ENCODE results near the gene ALG9.
A peak's percentile ranks its signal among the peaks of the same experiment; 100 is the strongest.

ALG9 gene

DNA sequence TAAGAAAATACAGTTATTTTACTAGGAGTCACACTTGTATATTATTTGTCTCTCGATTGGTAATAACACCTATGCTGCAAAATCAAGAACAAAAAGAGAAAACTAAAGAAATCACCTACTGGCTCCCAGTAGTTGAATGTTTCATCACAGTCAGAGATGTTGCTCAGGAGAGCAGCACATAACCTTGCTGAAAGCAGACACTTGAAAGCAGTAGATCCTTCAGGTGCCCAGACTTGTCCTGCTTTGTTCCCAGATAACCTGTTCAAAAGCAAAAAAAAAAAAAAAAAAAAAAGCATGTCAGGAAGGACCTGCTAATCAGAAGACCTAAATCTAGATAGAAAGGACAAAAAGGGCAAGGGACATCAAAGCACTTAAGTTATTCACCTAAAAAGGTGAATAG is 1.3 kb downstream of the ALG9 start:
- TF ChIP-seq, protein P1, sequence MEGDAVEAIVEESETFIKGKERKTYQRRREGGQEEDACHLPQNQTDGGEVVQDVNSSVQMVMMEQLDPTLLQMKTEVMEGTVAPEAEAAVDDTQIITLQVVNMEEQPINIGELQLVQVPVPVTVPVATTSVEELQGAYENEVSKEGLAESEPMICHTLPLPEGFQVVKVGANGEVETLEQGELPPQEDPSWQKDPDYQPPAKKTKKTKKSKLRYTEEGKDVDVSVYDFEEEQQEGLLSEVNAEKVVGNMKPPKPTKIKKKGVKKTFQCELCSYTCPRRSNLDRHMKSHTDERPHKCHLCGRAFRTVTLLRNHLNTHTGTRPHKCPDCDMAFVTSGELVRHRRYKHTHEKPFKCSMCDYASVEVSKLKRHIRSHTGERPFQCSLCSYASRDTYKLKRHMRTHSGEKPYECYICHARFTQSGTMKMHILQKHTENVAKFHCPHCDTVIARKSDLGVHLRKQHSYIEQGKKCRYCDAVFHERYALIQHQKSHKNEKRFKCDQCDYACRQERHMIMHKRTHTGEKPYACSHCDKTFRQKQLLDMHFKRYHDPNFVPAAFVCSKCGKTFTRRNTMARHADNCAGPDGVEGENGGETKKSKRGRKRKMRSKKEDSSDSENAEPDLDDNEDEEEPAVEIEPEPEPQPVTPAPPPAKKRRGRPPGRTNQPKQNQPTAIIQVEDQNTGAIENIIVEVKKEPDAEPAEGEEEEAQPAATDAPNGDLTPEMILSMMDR (conservative IDR thresholded peaks at IDR 0.05; ENCODE audit: low read depth): no peak
- ChIA-PET POLR2A (ENCODE audit: low non-redundant PET) (no interaction called here), CTCF (interaction anchor here (0.7 to 2.9 kb wide), 5 partner anchors 47 to 751 kb away, joined by 3 to 15 read pairs (median 4); no protein-coding TSS in a partner anchor)
- DNase-seq (ENCODE audit: low spot score): no peak
- H3K27ac ChIP-seq: peak overlapping the region; percentile 37; the same call in 1 of the 2 replicates

DNA sequence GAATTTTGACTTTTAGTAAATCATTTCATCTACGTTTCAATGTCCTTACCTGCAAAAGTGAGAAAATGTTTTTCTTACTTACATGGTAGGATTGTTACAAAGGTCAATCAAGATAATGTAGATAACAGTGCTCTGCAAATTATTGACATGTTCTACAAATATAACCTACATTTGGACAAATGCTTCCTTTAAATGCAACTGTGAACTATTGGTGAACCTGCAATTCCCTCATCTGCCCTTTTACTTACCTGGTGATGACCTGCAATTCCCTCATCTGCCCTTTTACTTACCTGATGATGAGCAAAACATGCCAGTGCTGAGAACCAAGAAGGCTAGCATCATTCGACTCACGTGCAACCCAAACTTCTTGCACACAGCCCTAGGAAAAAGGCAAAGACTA is 11.1 kb downstream of the ALG9 start:
- DNase-seq (ENCODE audit: low spot score): no peak
- TF ChIP-seq, protein P1 (conservative IDR thresholded peaks at IDR 0.05; ENCODE audit: low read depth): no peak
- H3K27ac ChIP-seq: no peak overlapping the region
- POLR2A ChIA-PET (ENCODE audit: low non-redundant PET): no interaction called here
- CTCF ChIA-PET: no interaction called here

DNA sequence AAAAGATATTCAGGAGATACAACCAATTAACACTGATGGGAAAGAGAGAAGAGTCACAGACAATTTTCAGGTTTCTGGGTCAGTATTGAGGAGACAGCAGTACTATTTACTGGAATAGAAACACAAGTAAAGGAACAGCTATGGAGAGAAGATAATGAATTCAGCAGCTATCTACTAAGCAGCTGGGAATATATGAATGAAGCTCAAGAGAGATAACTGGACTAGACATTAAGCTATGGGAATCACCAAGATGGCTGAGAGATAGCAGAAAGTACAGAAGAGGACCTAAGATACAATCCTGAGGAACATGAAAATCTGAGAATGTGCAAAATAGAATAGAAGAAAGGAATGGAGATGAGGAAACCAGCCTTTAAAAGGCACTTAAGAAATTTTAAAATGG is 15.9 kb downstream of the ALG9 start:
- no peak overlapping the region for H3K27ac ChIP-seq
- ChIA-PET CTCF (no interaction called here), POLR2A (ENCODE audit: low non-redundant PET) (no interaction called here)
- TF ChIP-seq, protein P1 (conservative IDR thresholded peaks at IDR 0.05; ENCODE audit: low read depth): no peak
- DNase-seq (ENCODE audit: low spot score): no peak

DNA sequence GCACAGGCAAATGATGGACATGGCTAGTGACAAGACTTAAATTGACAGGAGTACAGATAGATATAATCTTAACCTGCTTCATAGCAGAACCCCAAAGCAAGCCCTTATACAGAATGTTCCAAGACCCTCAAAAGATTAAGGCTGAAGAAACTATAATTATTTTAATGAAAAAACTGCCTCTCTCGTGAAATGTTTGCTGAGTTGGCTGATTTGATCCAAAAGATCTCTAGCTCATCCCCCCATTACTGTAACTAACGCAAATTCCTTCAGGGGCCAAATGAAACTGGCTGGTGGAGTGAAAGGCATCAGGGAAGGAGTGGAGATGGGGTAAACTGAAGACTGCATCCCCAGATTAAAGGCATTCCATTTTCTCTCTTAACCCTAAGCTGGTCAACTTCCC is 19.3 kb downstream of the ALG9 start:
- POLR2A ChIA-PET (ENCODE audit: low non-redundant PET): interaction anchor here (0.7 kb wide), 1 partner anchor 9 kb away, joined by 8 read pairs; no protein-coding TSS in a partner anchor

DNA sequence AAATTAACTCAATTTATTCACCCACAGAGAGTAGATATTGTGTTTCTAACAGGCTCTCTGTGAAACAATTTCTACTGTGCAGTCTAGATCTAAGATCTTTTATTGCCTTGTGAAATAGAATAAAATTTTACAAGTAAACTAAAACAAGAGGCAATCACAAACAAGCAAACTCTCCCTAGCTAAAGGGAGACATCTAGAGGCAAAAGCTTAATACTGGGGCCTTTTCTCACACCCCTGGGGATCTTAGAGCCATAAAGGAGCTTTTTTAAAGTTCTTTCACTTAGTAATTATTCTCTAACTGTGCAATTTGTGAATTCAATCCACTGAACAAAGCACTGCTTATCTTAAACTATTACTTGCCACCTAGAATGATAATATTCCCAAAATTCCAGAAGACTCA is 19.7 kb downstream of the ALG9 start:
- DNase-seq (ENCODE audit: low spot score): no peak
- ChIA-PET POLR2A (ENCODE audit: low non-redundant PET) (no interaction called here), CTCF (interaction anchor here (0.8 kb wide), 1 partner anchor 9 kb away, joined by 3 read pairs; no protein-coding TSS in a partner anchor)
- TF ChIP-seq, protein P1 (conservative IDR thresholded peaks at IDR 0.05; ENCODE audit: low read depth): peak; percentile 28; the same call in 1 of the 2 replicates
- no peak overlapping the region for H3K27ac ChIP-seq

More for the DNA sequence above, 19.3 kb downstream of the ALG9 start:
- CTCF ChIA-PET: interaction anchor here (0.7 to 0.8 kb wide), 2 partner anchors 9 to 397 kb away, joined by 3 read pairs; no protein-coding TSS in a partner anchor
- TF ChIP-seq, protein P1 (conservative IDR thresholded peaks at IDR 0.05; ENCODE audit: low read depth): no peak
- H3K27ac ChIP-seq: no peak overlapping the region
- DNase-seq (ENCODE audit: low spot score): no peak

DNA sequence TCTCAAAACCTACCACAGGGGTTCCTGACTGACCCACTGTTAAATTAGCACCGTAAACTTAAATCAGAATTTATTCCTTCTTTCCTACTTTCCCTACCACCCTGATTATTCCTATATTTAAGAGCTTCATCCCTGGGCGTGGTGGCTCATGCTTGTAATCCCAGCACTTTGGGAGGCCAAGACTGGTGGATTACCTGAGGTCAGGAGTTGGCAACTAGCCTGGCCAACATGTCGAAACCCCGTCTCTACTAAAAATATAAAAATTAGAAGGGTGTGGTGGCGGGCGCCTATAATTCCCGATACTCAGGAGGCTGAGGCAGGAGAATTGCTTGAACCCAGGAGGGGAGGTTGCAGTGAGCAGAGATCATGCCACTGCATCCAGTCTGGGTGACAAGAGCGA is 20.3 kb downstream of the ALG9 start:
- TF ChIP-seq, protein P1 (conservative IDR thresholded peaks at IDR 0.05; ENCODE audit: low read depth): no peak
- no peak for DNase-seq (ENCODE audit: low spot score)
- POLR2A ChIA-PET (ENCODE audit: low non-redundant PET): no interaction called here
- H3K27ac ChIP-seq: no peak overlapping the region
- CTCF ChIA-PET: interaction anchor here (1.0 kb wide), 1 partner anchor 265 kb away, joined by 3 read pairs; no protein-coding TSS in a partner anchor
